Omental fat pad (tissue), 4 donors: ENCODE data around the gene ILKAP. TPM values are rescaled to one million over a fixed set of nuclear protein-coding genes. Genes with fewer than 3 reads are reported as not detected.

Source experiments
- ATAC-seq: fragments of 150-250 bp; one replicate; pipeline ENCODE4 v1.9.1; 2016; ENCODE audit warnings: mild to moderate bottlenecking, moderate library complexity; ENCODE audit not compliant: low FRiP score
- DNase-seq: peaks from one replicate; pipeline ENCODE4 v3.0.0-alpha.2; 2019; ENCODE audit warnings: low spot score
- total RNA-seq, 4 donors: library from RNA; depleted of rRNA; stranded (reverse); fragments of >200 nt; gene quantifications; one replicate each; pipeline ENCODE4 v1.1.0, GENCODE V29; 2016
- TF ChIP-seq, protein P1 (sequence below), 3 donors: fragments of 450-650 bp; IDR thresholded peaks; one replicate each; pipeline ENCODE4 v1.5.1; 2016 to 2017; ENCODE audit warnings: antibody characterized with exemption in 3 of 3, mild to moderate bottlenecking in 3 of 3, moderate library complexity in 2 of 3

ILKAP gene
- total RNA-seq, 4 donors from 2014 or later, result 20.2 to 51.8 (median 29.7) TPM

- DNase-seq (no peak), ATAC-seq (no peak)
- TF ChIP-seq, protein P1, sequence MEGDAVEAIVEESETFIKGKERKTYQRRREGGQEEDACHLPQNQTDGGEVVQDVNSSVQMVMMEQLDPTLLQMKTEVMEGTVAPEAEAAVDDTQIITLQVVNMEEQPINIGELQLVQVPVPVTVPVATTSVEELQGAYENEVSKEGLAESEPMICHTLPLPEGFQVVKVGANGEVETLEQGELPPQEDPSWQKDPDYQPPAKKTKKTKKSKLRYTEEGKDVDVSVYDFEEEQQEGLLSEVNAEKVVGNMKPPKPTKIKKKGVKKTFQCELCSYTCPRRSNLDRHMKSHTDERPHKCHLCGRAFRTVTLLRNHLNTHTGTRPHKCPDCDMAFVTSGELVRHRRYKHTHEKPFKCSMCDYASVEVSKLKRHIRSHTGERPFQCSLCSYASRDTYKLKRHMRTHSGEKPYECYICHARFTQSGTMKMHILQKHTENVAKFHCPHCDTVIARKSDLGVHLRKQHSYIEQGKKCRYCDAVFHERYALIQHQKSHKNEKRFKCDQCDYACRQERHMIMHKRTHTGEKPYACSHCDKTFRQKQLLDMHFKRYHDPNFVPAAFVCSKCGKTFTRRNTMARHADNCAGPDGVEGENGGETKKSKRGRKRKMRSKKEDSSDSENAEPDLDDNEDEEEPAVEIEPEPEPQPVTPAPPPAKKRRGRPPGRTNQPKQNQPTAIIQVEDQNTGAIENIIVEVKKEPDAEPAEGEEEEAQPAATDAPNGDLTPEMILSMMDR (IDR thresholded peaks at IDR 0.05), result no peak
Observed at GRCh38 chr2:238227587-238228032, 24.1 kb upstream of the ILKAP start.

DNA sequence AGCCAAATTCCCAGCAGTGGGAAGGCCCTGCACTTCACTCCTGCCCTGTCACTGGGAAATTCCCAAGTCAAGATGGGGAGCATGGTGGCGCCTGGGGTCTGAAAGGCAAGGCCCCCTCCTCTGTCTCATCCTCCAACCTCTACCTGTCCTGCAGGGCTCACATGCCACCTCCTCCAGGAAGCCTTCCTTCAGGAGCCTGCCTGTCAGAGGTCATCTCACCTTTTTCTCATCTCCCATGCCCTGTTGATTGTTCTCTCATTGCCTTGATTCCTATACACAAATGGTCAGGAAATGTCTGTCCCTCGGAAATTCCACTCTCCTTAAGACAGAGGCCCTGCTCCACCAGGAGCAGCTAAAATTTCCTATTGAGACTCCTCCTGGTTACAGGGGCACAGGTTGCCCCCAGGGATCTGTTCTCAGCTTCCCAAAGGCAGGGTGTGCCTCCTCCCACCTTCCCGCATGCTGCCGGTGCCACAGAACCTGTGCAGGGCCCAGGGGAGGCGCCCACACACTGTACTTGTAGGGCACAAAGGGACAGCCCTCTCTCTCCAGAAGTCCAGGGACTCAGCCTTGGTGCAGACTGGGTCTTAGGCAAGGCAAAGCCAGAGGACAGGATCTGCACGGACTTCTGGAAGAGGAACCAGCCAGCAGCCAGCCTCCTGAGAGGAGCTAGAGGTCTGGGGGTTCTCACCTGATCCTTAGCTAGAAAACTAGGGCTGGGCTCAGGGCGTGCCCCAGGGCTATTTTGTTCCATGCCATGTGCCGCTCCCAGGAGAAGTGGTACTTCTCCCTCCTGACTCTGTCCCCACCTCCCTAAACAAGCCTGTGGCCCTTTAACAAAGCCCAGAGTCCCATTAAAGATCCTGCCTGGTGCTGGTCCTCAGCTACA lies 23.4 kb upstream of the ILKAP start:
- TF ChIP-seq, protein P1 (IDR thresholded peaks at IDR 0.05), result no peak
- ATAC-seq (no peak), DNase-seq (no peak)

DNA sequence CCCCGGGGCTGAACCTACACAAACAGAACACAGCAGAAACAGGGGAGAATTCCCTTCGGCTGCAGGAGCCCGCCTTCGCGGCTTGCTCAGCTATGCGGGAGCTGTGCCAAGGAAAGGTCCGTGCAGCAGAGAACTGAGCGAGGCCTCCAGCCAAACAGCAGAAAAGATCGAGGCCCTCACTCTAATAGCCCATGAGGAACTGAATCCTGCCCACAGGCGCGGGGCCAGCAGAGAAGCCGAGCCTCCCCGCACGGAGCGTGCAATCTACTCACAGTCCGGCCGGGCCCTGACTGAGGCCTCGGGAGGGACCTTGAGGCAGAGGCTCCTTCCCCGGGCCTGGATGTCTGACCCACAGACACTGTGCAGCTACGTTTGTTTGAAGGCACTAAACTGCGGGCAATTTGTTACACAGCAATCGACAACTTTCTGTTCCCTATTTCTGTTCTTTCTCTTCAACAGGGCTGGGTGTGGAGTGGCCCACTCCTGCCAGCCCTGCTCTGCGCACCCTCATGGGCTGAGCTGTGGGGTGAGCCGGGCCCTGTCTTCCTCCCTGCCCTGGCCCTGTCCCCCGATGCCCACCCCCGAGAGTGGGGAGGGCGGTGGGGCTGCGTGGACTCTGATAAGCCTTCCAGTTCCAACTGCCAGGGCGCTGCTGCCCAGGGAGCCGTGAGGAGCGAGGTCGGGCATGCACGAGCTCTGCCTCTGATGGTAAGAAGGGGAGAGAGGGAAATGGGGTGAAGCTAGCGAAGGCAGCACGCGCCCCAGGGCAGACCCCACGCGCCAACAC lies 22.6 kb upstream of the ILKAP start:
- ATAC-seq, result no peak
- no peak for DNase-seq
- TF ChIP-seq, protein P1 (IDR thresholded peaks at IDR 0.05), result no peak

DNA sequence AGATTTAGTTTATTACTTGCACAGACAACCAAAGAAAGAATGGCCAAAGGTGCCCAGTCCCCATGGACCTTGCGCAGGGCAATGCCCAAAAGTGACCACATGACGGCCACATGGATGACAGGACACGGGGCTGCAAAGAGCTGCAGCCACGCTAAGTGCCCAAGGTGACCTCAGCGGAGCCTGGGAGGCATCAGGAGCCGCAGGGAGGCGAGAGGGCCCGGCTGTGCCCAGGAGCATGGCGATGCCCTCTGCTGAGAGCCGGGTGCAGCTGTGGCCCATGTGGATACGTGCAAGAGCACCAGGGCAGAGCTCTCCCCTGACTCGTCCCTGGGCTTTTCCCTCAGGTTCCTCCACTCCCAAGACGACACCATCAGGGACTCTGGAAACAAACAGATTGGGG lies 21.6 kb upstream of the ILKAP start:
- TF ChIP-seq, protein P1 (IDR thresholded peaks at IDR 0.05), result no peak
- DNase-seq, result no peak
- ATAC-seq, result no peak

GRCh38 chr2:238224356-238225035 lies 21.0 kb upstream of the ILKAP start:
- DNase-seq (no peak), ATAC-seq (no peak)
- TF ChIP-seq, protein P1 (IDR thresholded peaks at IDR 0.05), result no peak

- ATAC-seq (peak; percentile 81), DNase-seq (no peak)
- TF ChIP-seq, protein P1 (IDR thresholded peaks at IDR 0.05), result no peak
Observed at GRCh38 chr2:238220892-238221521, 17.5 kb upstream of the ILKAP start.
